ENCODE measurements around the gene TRMT11. TPM values are rescaled to one million over a fixed set of nuclear protein-coding genes. Genes with fewer than 3 reads are reported as not detected.

The TRMT11 gene
- polyA plus RNA-seq, 1 of the 3 experiments (the other 2 are of a cell fraction) = 15.0 TPM

- ChIA-PET POLR2A (interaction anchor here (0.6 kb wide), 1 partner anchor 33 kb away, joined by 4 read pairs; no protein-coding TSS in a partner anchor), CTCF (interaction anchor here (0.9 to 3.7 kb wide), 4 partner anchors 9 to 27 kb away, joined by 3 to 35 read pairs (median 12); no protein-coding TSS in a partner anchor)
- Histone ChIP-seq H3K4me3 (ENCODE audit: low read depth in 2 of 2, low read length in 1 of 2) (no peak overlapping the region), H3K36me3 (replicated peaks in 1 of 2; ENCODE audit: control insufficient read depth in 1 of 2, insufficient read depth in 2 of 2, low read length in 1 of 2) (no peaks in the 10 kb centered on the region), H3K9me3 (no peaks in the 10 kb centered on the region), H3K27ac (ENCODE audit: low read depth in 2 of 2, low read length in 1 of 2) (peak overlapping the region; percentile 72 to 77), H3K4me1 (ENCODE audit: control insufficient read depth in 1 of 2, insufficient read depth in 2 of 2, low read depth in 1 of 2, low read length in 1 of 2) (peaks cover 3 to 21% of the 10 kb centered on the region in 2 experiments), H3K27me3 (ENCODE audit: insufficient read depth) (no peaks in the 10 kb centered on the region), H4K20me1 (ENCODE audit: insufficient read depth) (no peaks in the 10 kb centered on the region), H3F3A (replicated peaks; ENCODE audit: insufficient read depth) (peaks cover 17% of the 10 kb centered on the region), H3K79me2 (ENCODE audit: insufficient read depth) (peaks cover 19% of the 10 kb centered on the region; the same call in 1 of the 2 replicates), H3K9ac (no peak overlapping the region), H3K9me2 (no peaks in the 10 kb centered on the region), H2AFZ (ENCODE audit: low read depth) (no peak overlapping the region), H3K4me2 (peak overlapping the region; percentile 30; the same call in 1 of the 2 replicates)
- DNase-seq = no peak
- 66% methylated on average over 2 of the region's 2 CpGs for WGBS (ENCODE audit: low lambda C conversion rate)
- TF ChIP-seq NRF1 (IDR thresholded peaks at IDR 0.05; ENCODE audit: low read depth, low read length) (no peak), USF1 (IDR thresholded peaks at IDR 0.05; ENCODE audit: borderline replicate concordance, low read depth) (no peak), EP300 (IDR thresholded peaks at IDR 0.05; ENCODE audit: borderline replicate concordance in 1 of 2, low read depth in 1 of 2, low read length in 1 of 2) (no peak), RFX5 (IDR thresholded peaks at IDR 0.05; ENCODE audit: low read length) (no peak), SMC3 (IDR thresholded peaks at IDR 0.05; ENCODE audit: low read depth, low read length) (no peak), YY1 (IDR thresholded peaks at IDR 0.05; ENCODE audit: low read depth) (no peak), MXI1 (IDR thresholded peaks at IDR 0.05; ENCODE audit: low read depth, low read length) (no peak), NFIC (IDR thresholded peaks at IDR 0.05; ENCODE audit: borderline replicate concordance) (peak; percentile 43; the same call in 1 of the 2 replicates), FOSL2 (IDR thresholded peaks at IDR 0.05; ENCODE audit: borderline replicate concordance, low read depth) (0 out of 2 replicates have a peak, but pooled peaks have one; percentile 3), TCF12 (IDR thresholded peaks at IDR 0.05) (peak; percentile 32; the same call in 1 of the 2 replicates)
Observed at GRCh38 chr6:125984311-125984710, 2.0 kb upstream of the TRMT11 start.

- Histone ChIP-seq H3K36me3 (replicated peaks in 1 of 2; ENCODE audit: control insufficient read depth in 1 of 2, insufficient read depth in 2 of 2, low read length in 1 of 2) (no peaks in the 10 kb centered on the region), H3K4me3 (ENCODE audit: low read depth in 2 of 2, low read length in 1 of 2) (peak overlapping the region; percentile 88 to 98), H4K20me1 (ENCODE audit: insufficient read depth) (no peaks in the 10 kb centered on the region), H2AFZ (ENCODE audit: low read depth) (peak overlapping the region; percentile 99), H3K4me2 (peak overlapping the region; percentile 91), H3K27me3 (ENCODE audit: insufficient read depth) (no peaks in the 10 kb centered on the region), H3K9ac (peak overlapping the region; percentile 78), H3K9me3 (no peaks in the 10 kb centered on the region), H3K4me1 (ENCODE audit: control insufficient read depth in 1 of 2, insufficient read depth in 2 of 2, low read depth in 1 of 2, low read length in 1 of 2) (peaks cover 3 to 21% of the 10 kb centered on the region in 2 experiments), H3K9me2 (no peaks in the 10 kb centered on the region), H3F3A (replicated peaks; ENCODE audit: insufficient read depth) (peaks cover 17% of the 10 kb centered on the region), H3K27ac (ENCODE audit: low read depth in 2 of 2, low read length in 1 of 2) (peak overlapping the region in 1 of 2 experiments; percentile 53; a peak in 1 of 4 replicates), H3K79me2 (ENCODE audit: insufficient read depth) (peaks cover 25% of the 10 kb centered on the region; the same call in 1 of the 2 replicates)
- CTCF ChIA-PET = interaction anchor here (0.6 to 3.7 kb wide), 8 partner anchors 11 to 227 kb away, joined by 3 to 35 read pairs (median 10); partner anchors contain the start of gene HINT3
- WGBS (ENCODE audit: low lambda C conversion rate) = 83% methylated on average over 4 of the region's 4 CpGs
- no peak for DNase-seq
- TF ChIP-seq FOXJ3 (CRISPR knock-in tag; IDR thresholded peaks at IDR 0.05) (no peak), CTCF (IDR thresholded peaks at IDR 0.05) (no peak), MXI1 (IDR thresholded peaks at IDR 0.05; ENCODE audit: low read depth, low read length) (no peak), MAX (IDR thresholded peaks at IDR 0.05; ENCODE audit: low read depth) (no peak), USF2 (IDR thresholded peaks at IDR 0.05; ENCODE audit: borderline replicate concordance, low read depth, low read length) (no peak), EP300 (IDR thresholded peaks at IDR 0.05; ENCODE audit: borderline replicate concordance in 1 of 2, low read depth in 1 of 2, low read length in 1 of 2) (no peak), RAD21 (IDR thresholded peaks at IDR 0.05; ENCODE audit: low read length) (no peak), ZBTB33 (IDR thresholded peaks at IDR 0.05; ENCODE audit: borderline replicate concordance, low read depth) (no peak)
- POLR2A ChIA-PET = interaction anchor here (1.2 to 2.9 kb wide), 6 partner anchors 10 to 1533 kb away, joined by 4 to 23 read pairs (median 9); partner anchors contain the start of genes HDDC2, MTCL3 and NCOA7
Observed at GRCh38 chr6:125985522-125985921, 818 bp upstream of the TRMT11 start.
